ENCODE data around the gene FOXP1.

The FOXP1 gene

DNA sequence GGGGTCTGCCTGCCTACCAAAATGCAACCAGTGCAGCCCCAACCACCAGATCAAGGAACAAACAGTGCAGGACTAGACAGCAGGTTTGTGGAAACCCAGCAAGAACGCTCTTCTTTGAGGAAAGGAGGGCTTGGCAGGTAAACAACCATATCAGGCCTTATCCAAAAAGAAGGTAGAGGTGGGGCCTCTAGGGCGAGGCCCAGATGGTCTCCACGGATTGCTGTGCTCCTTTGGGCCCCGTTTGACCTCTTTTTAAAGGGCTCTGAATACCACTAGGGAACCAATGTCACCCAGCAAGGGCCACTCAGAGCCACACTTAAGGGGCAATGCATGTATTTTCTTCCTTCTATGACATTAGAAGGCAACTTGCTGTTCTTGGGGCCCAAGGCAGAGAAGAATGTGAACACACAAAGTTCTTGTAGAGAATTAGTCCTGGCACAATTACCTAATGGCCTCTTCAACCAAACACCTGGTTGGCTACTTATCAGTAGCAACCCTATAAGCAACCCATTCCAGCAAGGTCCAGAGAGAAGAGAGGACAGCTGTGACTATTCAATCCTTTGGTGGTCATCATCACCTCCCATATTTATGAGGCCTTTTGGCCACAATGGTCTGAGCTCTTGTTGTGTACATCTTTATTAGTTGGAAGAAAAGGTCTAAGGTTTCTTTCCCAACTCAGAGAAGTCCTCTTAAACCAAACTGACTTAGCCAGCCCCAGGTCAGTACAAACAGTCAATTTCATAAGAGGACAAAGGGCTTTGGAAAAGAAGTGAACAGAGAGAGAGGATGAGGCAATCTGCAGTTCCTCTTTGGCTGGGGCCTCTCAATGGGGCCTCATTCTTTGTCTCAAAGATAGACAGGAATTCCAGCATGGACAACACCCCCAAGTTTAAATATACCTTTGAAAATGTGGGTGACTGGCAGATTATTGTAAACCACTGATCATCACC lies 36.0 kb downstream of the FOXP1 start:
- TF ChIP-seq LEF1 (IDR thresholded peaks at IDR 0.05; ENCODE audit: borderline replicate concordance) (no peak), ZNF384 (IDR thresholded peaks at IDR 0.05) (no peak), FOXA1 (IDR thresholded peaks at IDR 0.05) (no peak), SUZ12 (IDR thresholded peaks at IDR 0.05) (no peak), CTBP1 (IDR thresholded peaks at IDR 0.05; ENCODE audit: borderline replicate concordance) (no peak), TARDBP (IDR thresholded peaks at IDR 0.05) (no peak), L3MBTL2 (conservative IDR thresholded peaks at IDR 0.05) (no peak), ELF4 (IDR thresholded peaks at IDR 0.05) (no peak), ARNT (IDR thresholded peaks at IDR 0.05) (no peak), BHLHE40 (IDR thresholded peaks at IDR 0.05; ENCODE audit: borderline replicate concordance) (no peak), FOXK2 (IDR thresholded peaks at IDR 0.05) (no peak), FOXM1 (IDR thresholded peaks at IDR 0.05; ENCODE audit: borderline replicate concordance) (no peak), SP1 (IDR thresholded peaks at IDR 0.05) (no peak), HDGF (IDR thresholded peaks at IDR 0.05; ENCODE audit: borderline replicate concordance) (no peak), NFRKB (IDR thresholded peaks at IDR 0.05) (no peak)
- TF ChIP-seq, protein P1, sequence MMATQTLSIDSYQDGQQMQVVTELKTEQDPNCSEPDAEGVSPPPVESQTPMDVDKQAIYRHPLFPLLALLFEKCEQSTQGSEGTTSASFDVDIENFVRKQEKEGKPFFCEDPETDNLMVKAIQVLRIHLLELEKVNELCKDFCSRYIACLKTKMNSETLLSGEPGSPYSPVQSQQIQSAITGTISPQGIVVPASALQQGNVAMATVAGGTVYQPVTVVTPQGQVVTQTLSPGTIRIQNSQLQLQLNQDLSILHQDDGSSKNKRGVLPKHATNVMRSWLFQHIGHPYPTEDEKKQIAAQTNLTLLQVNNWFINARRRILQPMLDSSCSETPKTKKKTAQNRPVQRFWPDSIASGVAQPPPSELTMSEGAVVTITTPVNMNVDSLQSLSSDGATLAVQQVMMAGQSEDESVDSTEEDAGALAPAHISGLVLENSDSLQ (IDR thresholded peaks at IDR 0.05), result no peak
- ChIA-PET POLR2A (no interaction called here), CTCF (interaction anchor here (1.6 kb wide), 1 partner anchor 11 kb away, joined by 4 read pairs; no protein-coding TSS in a partner anchor)
- no peak for DNase-seq (ENCODE audit: extremely low spot score)

DNA sequence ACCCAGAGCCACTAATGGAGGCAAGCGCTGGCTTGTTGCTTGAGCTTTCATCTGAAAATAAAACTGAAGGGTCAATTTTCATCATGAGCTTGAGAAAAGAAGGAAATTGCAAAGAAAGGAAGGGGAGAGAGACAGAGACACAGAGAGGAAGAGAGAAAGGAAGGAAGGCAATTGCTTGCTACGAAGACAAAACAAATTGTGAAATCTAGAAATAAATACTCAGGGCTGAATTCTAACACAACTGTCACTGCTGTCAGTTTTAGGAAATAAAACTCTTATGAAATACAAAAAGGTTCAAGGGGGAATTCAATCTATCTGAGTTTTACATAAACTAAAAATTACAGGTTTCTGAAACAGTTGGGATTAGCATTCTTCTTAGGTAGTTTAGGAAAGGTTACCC lies 36.7 kb downstream of the FOXP1 start:
- no peak for TF ChIP-seq ARNT (IDR thresholded peaks at IDR 0.05)
- no peak for TF ChIP-seq NFRKB (IDR thresholded peaks at IDR 0.05)
- TF ChIP-seq L3MBTL2 (conservative IDR thresholded peaks at IDR 0.05), result no peak
- TF ChIP-seq, protein P1 (IDR thresholded peaks at IDR 0.05), result no peak
- TF ChIP-seq HDGF (IDR thresholded peaks at IDR 0.05; ENCODE audit: borderline replicate concordance), result no peak
- no peak for TF ChIP-seq SP1 (IDR thresholded peaks at IDR 0.05)
- no peak for TF ChIP-seq FOXA1 (IDR thresholded peaks at IDR 0.05)
- TF ChIP-seq SUZ12 (IDR thresholded peaks at IDR 0.05), result no peak
- no peak for TF ChIP-seq FOXK2 (IDR thresholded peaks at IDR 0.05)
- TF ChIP-seq FOXM1 (IDR thresholded peaks at IDR 0.05; ENCODE audit: borderline replicate concordance), result no peak
- TF ChIP-seq ELF4 (IDR thresholded peaks at IDR 0.05), result no peak
- no peak for TF ChIP-seq TARDBP (IDR thresholded peaks at IDR 0.05)
- TF ChIP-seq LEF1 (IDR thresholded peaks at IDR 0.05; ENCODE audit: borderline replicate concordance), result no peak
- no peak for DNase-seq (ENCODE audit: extremely low spot score)
- ChIA-PET POLR2A (no interaction called here), CTCF (interaction anchor here (1.6 kb wide), 1 partner anchor 10 kb away, joined by 4 read pairs; no protein-coding TSS in a partner anchor)

DNA sequence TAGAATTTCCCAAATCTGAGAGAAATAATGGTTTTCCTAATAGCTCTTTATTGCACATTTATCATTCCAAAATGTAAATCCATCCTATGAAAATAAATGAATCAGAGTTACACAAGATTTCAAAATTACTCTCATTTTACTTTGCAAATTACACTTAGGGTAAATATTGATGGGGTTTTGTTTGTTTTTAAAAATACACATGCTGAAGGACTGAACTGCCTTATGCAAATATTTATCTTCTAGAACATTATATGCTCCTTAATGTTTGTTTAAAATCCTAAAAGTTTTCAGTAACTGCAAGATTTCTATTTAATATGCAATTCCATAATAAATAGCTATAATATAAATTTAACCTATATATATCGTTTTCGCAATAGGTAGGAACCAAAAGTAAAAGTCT lies 38.2 kb downstream of the FOXP1 start:
- ChIA-PET POLR2A (no interaction called here), CTCF (no interaction called here)
- no peak for DNase-seq (ENCODE audit: extremely low spot score)
- TF ChIP-seq LEF1 (IDR thresholded peaks at IDR 0.05; ENCODE audit: borderline replicate concordance), result no peak
- TF ChIP-seq ELF4 (IDR thresholded peaks at IDR 0.05), result no peak
- TF ChIP-seq TARDBP (IDR thresholded peaks at IDR 0.05), result no peak
- TF ChIP-seq HDGF (IDR thresholded peaks at IDR 0.05; ENCODE audit: borderline replicate concordance), result no peak
- TF ChIP-seq NFRKB (IDR thresholded peaks at IDR 0.05), result no peak
- TF ChIP-seq FOXA1 (IDR thresholded peaks at IDR 0.05), result no peak
- TF ChIP-seq, protein P1 (IDR thresholded peaks at IDR 0.05), result no peak
- TF ChIP-seq FOXM1 (IDR thresholded peaks at IDR 0.05; ENCODE audit: borderline replicate concordance), result no peak
- TF ChIP-seq BHLHE40 (IDR thresholded peaks at IDR 0.05; ENCODE audit: borderline replicate concordance), result no peak
- TF ChIP-seq ZNF384 (IDR thresholded peaks at IDR 0.05), result no peak
- no peak for TF ChIP-seq SP1 (IDR thresholded peaks at IDR 0.05)
- TF ChIP-seq ARNT (IDR thresholded peaks at IDR 0.05), result no peak
- no peak for TF ChIP-seq SUZ12 (IDR thresholded peaks at IDR 0.05)

DNA sequence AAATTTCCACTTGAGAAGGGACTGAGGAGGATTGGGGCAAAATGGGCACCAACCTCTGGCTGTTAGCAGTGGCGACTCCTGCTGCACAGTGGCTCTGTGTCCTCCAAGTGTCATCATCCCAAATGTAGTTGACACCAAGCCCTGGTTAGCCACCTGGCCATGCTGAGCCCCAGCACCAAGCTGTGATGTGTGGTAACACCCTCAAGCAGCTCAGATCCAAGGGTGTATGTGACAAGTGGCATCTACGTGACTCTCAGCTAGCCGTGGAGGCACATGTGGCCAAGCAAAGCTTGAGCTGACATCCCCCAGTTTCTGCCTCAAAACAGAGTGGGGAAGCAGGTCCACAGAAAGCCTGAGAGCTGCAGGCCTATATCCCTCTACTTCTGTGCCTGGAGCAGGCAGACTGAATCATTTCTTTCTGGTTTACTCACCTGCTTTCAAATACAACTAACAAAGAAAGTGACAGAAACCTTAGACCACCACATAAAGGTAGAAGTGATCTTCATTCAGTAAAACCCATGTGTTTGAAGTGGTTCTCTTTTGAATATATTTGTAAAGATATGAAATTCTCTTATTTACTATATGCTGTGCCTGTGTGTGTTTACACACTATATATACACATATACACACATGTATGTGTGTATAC lies 40.0 kb downstream of the FOXP1 start:
- ChIA-PET POLR2A (interaction anchor here (1.4 kb wide), 1 partner anchor 39 kb away, joined by 6 read pairs; no protein-coding TSS in a partner anchor), CTCF (no interaction called here)
- TF ChIP-seq CTBP1 (IDR thresholded peaks at IDR 0.05; ENCODE audit: borderline replicate concordance) (no peak), ARNT (IDR thresholded peaks at IDR 0.05) (no peak), BHLHE40 (IDR thresholded peaks at IDR 0.05; ENCODE audit: borderline replicate concordance) (no peak), LEF1 (IDR thresholded peaks at IDR 0.05; ENCODE audit: borderline replicate concordance) (no peak), ZNF384 (IDR thresholded peaks at IDR 0.05) (no peak), TARDBP (IDR thresholded peaks at IDR 0.05) (no peak), SP1 (IDR thresholded peaks at IDR 0.05) (no peak), HDGF (IDR thresholded peaks at IDR 0.05; ENCODE audit: borderline replicate concordance) (no peak), FOXK2 (IDR thresholded peaks at IDR 0.05) (no peak)
- TF ChIP-seq, protein P1 (IDR thresholded peaks at IDR 0.05), result no peak
- DNase-seq (ENCODE audit: extremely low spot score), result no peak

Measured in HEK293T (cell line).